ENCODE measurements around the gene NEURL3.
"Not testable (repeated sequence)": the region's sequence is repeated elsewhere in the genome, so short reads cannot be mapped to it uniquely, and the experiment has no call there.

NEURL3 gene

GRCh38 chr2:96464061-96464460 is 41.1 kb downstream of the NEURL3 start:
- Histone ChIP-seq H2AFZ (ENCODE audit: low read depth) (no peak overlapping the region), H3K27me3 (ENCODE audit: insufficient read depth, low read depth) (no peaks in the 10 kb centered on the region), H3K27ac (no peak overlapping the region), H3K4me1 (ENCODE audit: low read depth, poor library complexity, severe bottlenecking) (no peaks in the 10 kb centered on the region), H3K79me2 (ENCODE audit: insufficient read depth, low read depth) (no peaks in the 10 kb centered on the region), H3K9ac (no peak overlapping the region), H4K20me1 (ENCODE audit: insufficient read depth) (no peaks in the 10 kb centered on the region), H3K4me2 (no peak overlapping the region), H3K36me3 (ENCODE audit: insufficient read depth) (no peaks in the 10 kb centered on the region), H3K4me3 (IDR thresholded peaks at IDR 0.05; ENCODE audit: insufficient read depth, low read depth, low read length) (no peak overlapping the region)
- TF ChIP-seq CTCF (conservative IDR thresholded peaks at IDR 0.05; ENCODE audit: low read depth, low read length) = no peak

GRCh38 chr2:96463119-96463518 is 42.0 kb downstream of the NEURL3 start:
- no peak for TF ChIP-seq CTCF (conservative IDR thresholded peaks at IDR 0.05; ENCODE audit: low read depth, low read length)
- H3K36me3 ChIP-seq (ENCODE audit: insufficient read depth) = no peaks in the 10 kb centered on the region

GRCh38 chr2:96461616-96462015 is 43.5 kb downstream of the NEURL3 start:
- H3K4me3 ChIP-seq (IDR thresholded peaks at IDR 0.05; ENCODE audit: insufficient read depth, low read depth, low read length); H3K27ac ChIP-seq; H2AFZ ChIP-seq (ENCODE audit: low read depth); H3K27me3 ChIP-seq (ENCODE audit: insufficient read depth, low read depth); H3K4me2 ChIP-seq; H3K4me1 ChIP-seq (ENCODE audit: low read depth, poor library complexity, severe bottlenecking); H3K9ac ChIP-seq; H3K36me3 ChIP-seq (ENCODE audit: insufficient read depth); H4K20me1 ChIP-seq (ENCODE audit: insufficient read depth); H3K79me2 ChIP-seq (ENCODE audit: insufficient read depth, low read depth): not testable (repeated sequence)

More at GRCh38 chr2:96463119-96463518, 42.0 kb downstream of the NEURL3 start:
- Histone ChIP-seq H3K4me1 (ENCODE audit: low read depth, poor library complexity, severe bottlenecking) (no peaks in the 10 kb centered on the region), H2AFZ (ENCODE audit: low read depth) (no peak overlapping the region), H3K79me2 (ENCODE audit: insufficient read depth, low read depth) (no peaks in the 10 kb centered on the region), H3K27ac (no peak overlapping the region), H3K4me3 (IDR thresholded peaks at IDR 0.05; ENCODE audit: insufficient read depth, low read depth, low read length) (no peak overlapping the region), H3K4me2 (no peak overlapping the region), H4K20me1 (ENCODE audit: insufficient read depth) (no peaks in the 10 kb centered on the region), H3K27me3 (ENCODE audit: insufficient read depth, low read depth) (no peaks in the 10 kb centered on the region), H3K9ac (no peak overlapping the region)

GRCh38 chr2:96452053-96452452 is 53.1 kb downstream of the NEURL3 start:
- no peak overlapping the region for H3K4me3 ChIP-seq (IDR thresholded peaks at IDR 0.05; ENCODE audit: insufficient read depth, low read depth, low read length)
- no peak for TF ChIP-seq CTCF (conservative IDR thresholded peaks at IDR 0.05; ENCODE audit: low read depth, low read length)
- H3K27me3 ChIP-seq (ENCODE audit: insufficient read depth, low read depth) = no peaks in the 10 kb centered on the region
- no peak overlapping the region for H3K27ac ChIP-seq
- no peaks in the 10 kb centered on the region for H3K4me1 ChIP-seq (ENCODE audit: low read depth, poor library complexity, severe bottlenecking)
- no peak overlapping the region for H3K4me2 ChIP-seq
- H3K79me2 ChIP-seq (ENCODE audit: insufficient read depth, low read depth) = no peaks in the 10 kb centered on the region
- H2AFZ ChIP-seq (ENCODE audit: low read depth) = no peak overlapping the region
- H3K36me3 ChIP-seq (ENCODE audit: insufficient read depth) = no peaks in the 10 kb centered on the region
- no peaks in the 10 kb centered on the region for H4K20me1 ChIP-seq (ENCODE audit: insufficient read depth)
- no peak overlapping the region for H3K9ac ChIP-seq

GRCh38 chr2:96449637-96450036 is 55.5 kb downstream of the NEURL3 start:
- H3K9ac ChIP-seq = no peak overlapping the region
- H3K4me2 ChIP-seq = no peak overlapping the region
- H3K79me2 ChIP-seq (ENCODE audit: insufficient read depth, low read depth) = no peaks in the 10 kb centered on the region
- H3K4me1 ChIP-seq (ENCODE audit: low read depth, poor library complexity, severe bottlenecking) = no peaks in the 10 kb centered on the region
- no peaks in the 10 kb centered on the region for H4K20me1 ChIP-seq (ENCODE audit: insufficient read depth)
- no peak overlapping the region for H2AFZ ChIP-seq (ENCODE audit: low read depth)
- H3K27ac ChIP-seq = no peak overlapping the region
- no peaks in the 10 kb centered on the region for H3K27me3 ChIP-seq (ENCODE audit: insufficient read depth, low read depth)
- H3K36me3 ChIP-seq (ENCODE audit: insufficient read depth) = no peaks in the 10 kb centered on the region
- no peak for TF ChIP-seq CTCF (conservative IDR thresholded peaks at IDR 0.05; ENCODE audit: low read depth, low read length)
- H3K4me3 ChIP-seq (IDR thresholded peaks at IDR 0.05; ENCODE audit: insufficient read depth, low read depth, low read length) = no peak overlapping the region

Data from KMS-11 (cell line).